H9 (cell line): ENCODE results near the gene SCRN1. TPM values are rescaled to one million over a fixed set of nuclear protein-coding genes. Genes with fewer than 3 reads are reported as not detected.

Experiments used
- DNase-seq: peaks from one replicate; pipeline ENCODE4 v3.0.0-alpha.2; 2017
- H2AFZ ChIP-seq: one replicate; pipeline ENCODE4 v1.6.1; 2013; ENCODE audit warnings: mild to moderate bottlenecking, low read length, control low read depth, moderate library complexity
- H2AK5ac ChIP-seq: 2 replicates; pipeline ENCODE4 v1.6.1; 2013; ENCODE audit warnings: low read length, control low read depth, mixed read lengths; ENCODE audit not compliant: insufficient read length
- H2BK120ac ChIP-seq: one replicate; pipeline ENCODE4 v1.6.1; 2013; ENCODE audit warnings: low read depth, mild to moderate bottlenecking, low read length, control low read depth, inconsistent platforms; ENCODE audit not compliant: poor library complexity, severe bottlenecking
- H2BK12ac ChIP-seq: 2 replicates; pipeline ENCODE4 v1.6.1; 2013; ENCODE audit warnings: low read length, control low read depth, mixed read lengths, low read depth; ENCODE audit not compliant: insufficient read length
- H2BK15ac ChIP-seq: 2 replicates; pipeline ENCODE4 v1.6.1; 2013; ENCODE audit warnings: low read depth, low read length, control low read depth
- H2BK20ac ChIP-seq: one replicate; pipeline ENCODE4 v1.6.1; 2013; ENCODE audit warnings: low read depth, mild to moderate bottlenecking, low read length, control low read depth, inconsistent platforms; ENCODE audit not compliant: poor library complexity, severe bottlenecking
- H2BK5ac ChIP-seq: 2 replicates; pipeline ENCODE4 v1.6.1; 2013; ENCODE audit warnings: low read length, control low read depth, mixed read lengths; ENCODE audit not compliant: insufficient read length
- H3K14ac ChIP-seq: 2 replicates; pipeline ENCODE4 v1.6.1; 2013; ENCODE audit warnings: low read length, control low read depth; ENCODE audit not compliant: insufficient read depth
- H3K18ac ChIP-seq: 2 replicates; pipeline ENCODE4 v1.6.1; 2013; ENCODE audit warnings: low read depth, mild to moderate bottlenecking, mixed read lengths, low read length, control low read depth; ENCODE audit not compliant: insufficient read length
- H3K23ac ChIP-seq: 2 replicates; pipeline ENCODE4 v1.6.1; 2013; ENCODE audit warnings: low read length, control low read depth, mixed read lengths, low read depth; ENCODE audit not compliant: insufficient read length
- H3K23me2 ChIP-seq: 2 replicates; pipeline ENCODE4 v1.6.1; 2013; ENCODE audit warnings: low read depth, mild to moderate bottlenecking, mixed read lengths, low read length, control low read depth; ENCODE audit not compliant: insufficient read length, poor library complexity, severe bottlenecking
- H3K27ac ChIP-seq: 2 replicates; pipeline ENCODE4 v1.5.1; 2013; ENCODE audit warnings: low read length, control low read depth, mixed read lengths, low read depth; ENCODE audit not compliant: insufficient read length
- H3K27me3 ChIP-seq: 2 replicates; pipeline ENCODE4 v1.6.1; 2013; ENCODE audit warnings: low read length, control low read depth, inconsistent platforms; ENCODE audit not compliant: insufficient read depth
- H3K4ac ChIP-seq: 2 replicates; pipeline ENCODE4 v1.6.1; 2013; ENCODE audit warnings: low read depth, mild to moderate bottlenecking, control low read depth, inconsistent platforms, low read length, moderate library complexity
- H3K4me1 ChIP-seq: 2 replicates; pipeline ENCODE4 v1.6.1; 2013; ENCODE audit warnings: low read length, control low read depth, inconsistent platforms; ENCODE audit not compliant: insufficient read depth
- H3K4me2 ChIP-seq: 2 replicates; pipeline ENCODE4 v1.6.1; 2013; ENCODE audit warnings: low read length, control low read depth, mixed read lengths; ENCODE audit not compliant: insufficient read length, insufficient read depth
- H3K56ac ChIP-seq: 2 replicates; pipeline ENCODE4 v1.6.1; 2013; ENCODE audit warnings: low read depth, mild to moderate bottlenecking, mixed read lengths, low read length, control low read depth; ENCODE audit not compliant: insufficient read length
- H3K79me1 ChIP-seq: 2 replicates; pipeline ENCODE4 v1.6.1; 2013; ENCODE audit warnings: low read depth, mild to moderate bottlenecking, moderate library complexity, low read length, control low read depth, inconsistent platforms; ENCODE audit not compliant: insufficient read depth, poor library complexity, severe bottlenecking
- H3K79me2 ChIP-seq: 2 replicates; pipeline ENCODE4 v1.6.1; 2013; ENCODE audit warnings: low read length, control low read depth, inconsistent platforms; ENCODE audit not compliant: insufficient read depth
- H3K9ac ChIP-seq: 2 replicates; pipeline ENCODE4 v1.6.1; 2013; ENCODE audit warnings: low read length, control low read depth, mixed read lengths; ENCODE audit not compliant: insufficient read length; ENCODE audit errors: extremely low read depth
- H3K9me3 ChIP-seq: one replicate; pipeline ENCODE4 v1.6.1; 2013; ENCODE audit warnings: low read depth, low read length, inconsistent platforms; ENCODE audit not compliant: control insufficient read depth
- H3T11ph ChIP-seq: one replicate; pipeline ENCODE4 v1.6.1; 2013; ENCODE audit warnings: mild to moderate bottlenecking, low read length, control low read depth, inconsistent platforms
- H4K20me1 ChIP-seq: one replicate; pipeline ENCODE4 v1.6.1; 2013; ENCODE audit not compliant: control insufficient read depth, insufficient read length, insufficient read depth
- H4K5ac ChIP-seq: 2 replicates; pipeline ENCODE4 v1.6.1; 2013; ENCODE audit warnings: low read depth, mild to moderate bottlenecking, mixed read lengths, low read length, control low read depth; ENCODE audit not compliant: insufficient read length
- H4K8ac ChIP-seq: replicated peaks from 2 replicates; pipeline ENCODE4 v1.6.1; 2013; ENCODE audit warnings: low read length, control low read depth, mixed read lengths, low read depth; ENCODE audit not compliant: insufficient read length
- H4K91ac ChIP-seq: 2 replicates; pipeline ENCODE4 v1.6.1; 2013; ENCODE audit warnings: low read depth, mild to moderate bottlenecking, moderate library complexity, mixed read lengths, low read length, control low read depth; ENCODE audit not compliant: insufficient read length
- H3K27ac Mint-ChIP-seq, 3 experiments: 2 replicates in 2 of 3; 3 replicates in 1 of 3; pipeline ENCODE4 v1.8.0; 2020 to 2021; ENCODE audit warnings: mixed read lengths in 3 of 3, mild to moderate bottlenecking in 1 of 3, moderate library complexity in 1 of 3
- H3K27me3 Mint-ChIP-seq: 2 replicates; pipeline ENCODE4 v1.8.0; 2021; ENCODE audit warnings: low read depth, mild to moderate bottlenecking, moderate library complexity, mixed read lengths
- H3K36me3 Mint-ChIP-seq, 3 experiments: 2 replicates in 2 of 3; 3 replicates in 1 of 3; pipeline ENCODE4 v1.8.0; 2020 to 2021; ENCODE audit warnings: low read depth in 3 of 3, mixed read lengths in 3 of 3; ENCODE audit not compliant: insufficient read depth in 1 of 3
- H3K4me1 Mint-ChIP-seq, 2 experiments: 2 replicates each; pipeline ENCODE4 v1.8.0; 2020; ENCODE audit warnings: mixed read lengths in 2 of 2
- H3K4me3 Mint-ChIP-seq, 2 experiments: 2 replicates in 1 of 2; 3 replicates in 1 of 2; pipeline ENCODE4 v1.8.0; 2020 to 2021; ENCODE audit warnings: mild to moderate bottlenecking in 2 of 2, mixed read lengths in 2 of 2, moderate library complexity in 1 of 2
- H3K9me3 Mint-ChIP-seq, 2 experiments: 2 replicates in 1 of 2; 3 replicates in 1 of 2; pipeline ENCODE4 v1.8.0; 2020; ENCODE audit warnings: mild to moderate bottlenecking in 2 of 2, mixed read lengths in 2 of 2, moderate library complexity in 1 of 2
- WGBS: extraction: QIAGEN DNeasy Blood & Tissue Kit; methylation state at CpG from one replicate; pipeline ENCODE4 v1.1.7; 2013; ENCODE audit warnings: missing lambda C conversion rate, low lambda C conversion rate, mixed read lengths; ENCODE audit not compliant: insufficient read length; ENCODE audit errors: extremely low coverage; 5-methylcytosine and 5-hydroxymethylcytosine counted together
- total RNA-seq: library from RNA; stranded (reverse); gene quantifications from 2 replicates; pipeline ENCODE4 v1.2.1, GENCODE V29; 2021
- TF ChIP-seq, protein P1 (sequence below): fragments of 200-600 bp; sonication (generic); conservative IDR thresholded peaks from 3 replicates; pipeline ENCODE4 v1.8.0; 2021; ENCODE audit warnings: antibody characterized with exemption, mild to moderate bottlenecking

Gene SCRN1
- total RNA-seq, 1 experiment from 2014 or later: 101 TPM

DNA sequence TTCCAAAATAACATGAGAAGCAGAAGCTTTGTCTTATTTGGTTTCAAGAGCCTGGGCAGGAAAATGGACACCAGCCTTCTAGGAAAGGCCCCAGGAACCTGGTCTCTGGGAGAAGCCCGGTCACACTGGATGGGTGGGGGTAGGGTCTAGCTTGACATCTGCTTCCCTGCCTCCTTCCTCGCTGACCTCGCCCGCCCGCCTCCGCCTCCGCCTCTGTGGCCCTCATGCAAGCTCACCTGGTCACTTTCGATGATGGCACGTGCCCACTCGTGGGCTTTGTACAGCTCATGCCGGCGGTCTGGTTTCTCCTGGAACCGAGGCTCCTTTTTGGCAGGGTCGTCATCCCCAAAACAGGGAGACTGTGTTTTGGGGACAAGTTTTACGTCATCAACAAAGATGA, 63.4 kb downstream of the SCRN1 start:
- Mint-ChIP-seq H3K36me3 (peaks cover 5 to 67% (median 15%) of the 10 kb centered on the region in 3 experiments; a peak in 5 of 7 replicates), H3K27ac (no peak overlapping the region)
- no CpG with 5 or more reads among the region's 15 CpGs for WGBS

More for the DNA sequence above, 63.4 kb downstream of the SCRN1 start:
- Histone ChIP-seq H3K9me3 (no peaks in the 10 kb centered on the region), H3K4me1 (no peaks in the 10 kb centered on the region), H3K23me2 (no peaks in the 10 kb centered on the region), H2BK120ac (no peak overlapping the region), H2BK15ac (no peak overlapping the region), H3T11ph (no peak overlapping the region), H3K18ac (no peak overlapping the region), H3K4ac (no peak overlapping the region), H2BK20ac (no peak overlapping the region), H3K79me2 (no peaks in the 10 kb centered on the region), H4K8ac (no peak overlapping the region), H3K4me2 (no peak overlapping the region), H2AFZ (no peak overlapping the region), H4K5ac (no peak overlapping the region), H3K23ac (no peak overlapping the region), H3K56ac (no peak overlapping the region), H3K79me1 (no peaks in the 10 kb centered on the region), H4K91ac (no peak overlapping the region), H3K27me3 (no peaks in the 10 kb centered on the region), H3K9ac (no peak overlapping the region), H3K14ac (no peak overlapping the region), H4K20me1 (no peaks in the 10 kb centered on the region), H2BK12ac (no peak overlapping the region), H2BK5ac (no peak overlapping the region), H3K27ac (no peak overlapping the region), H2AK5ac (no peak overlapping the region)
- H3K9me3 Mint-ChIP-seq: no peaks in the 10 kb centered on the region
- no peak for DNase-seq
- TF ChIP-seq, protein P1, sequence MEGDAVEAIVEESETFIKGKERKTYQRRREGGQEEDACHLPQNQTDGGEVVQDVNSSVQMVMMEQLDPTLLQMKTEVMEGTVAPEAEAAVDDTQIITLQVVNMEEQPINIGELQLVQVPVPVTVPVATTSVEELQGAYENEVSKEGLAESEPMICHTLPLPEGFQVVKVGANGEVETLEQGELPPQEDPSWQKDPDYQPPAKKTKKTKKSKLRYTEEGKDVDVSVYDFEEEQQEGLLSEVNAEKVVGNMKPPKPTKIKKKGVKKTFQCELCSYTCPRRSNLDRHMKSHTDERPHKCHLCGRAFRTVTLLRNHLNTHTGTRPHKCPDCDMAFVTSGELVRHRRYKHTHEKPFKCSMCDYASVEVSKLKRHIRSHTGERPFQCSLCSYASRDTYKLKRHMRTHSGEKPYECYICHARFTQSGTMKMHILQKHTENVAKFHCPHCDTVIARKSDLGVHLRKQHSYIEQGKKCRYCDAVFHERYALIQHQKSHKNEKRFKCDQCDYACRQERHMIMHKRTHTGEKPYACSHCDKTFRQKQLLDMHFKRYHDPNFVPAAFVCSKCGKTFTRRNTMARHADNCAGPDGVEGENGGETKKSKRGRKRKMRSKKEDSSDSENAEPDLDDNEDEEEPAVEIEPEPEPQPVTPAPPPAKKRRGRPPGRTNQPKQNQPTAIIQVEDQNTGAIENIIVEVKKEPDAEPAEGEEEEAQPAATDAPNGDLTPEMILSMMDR: no peak
- H3K27me3 Mint-ChIP-seq: no peaks in the 10 kb centered on the region
- peaks cover 0 to 7% of the 10 kb centered on the region in 2 experiments; a peak in 1 of 4 replicates for H3K4me1 Mint-ChIP-seq
- no peak overlapping the region for H3K4me3 Mint-ChIP-seq
